ENCODE measurements around the gene PTCSC3. TPM values are rescaled to one million over a fixed set of nuclear protein-coding genes. Genes with fewer than 3 reads are reported as not detected.

Gene PTCSC3
- 1 to 10 TPM in 1 of 2 donors, not detected in 1; 2.9 TPM for total RNA-seq
- polyA plus RNA-seq (ENCODE audit: insufficient read length in 6 of 6): 1 to 10 TPM; 1.5 to 4.6 (median 2.6) TPM
- long read RNA-seq, donor 1, partial matches to known transcripts: 0 of 1 reads
- long read RNA-seq, donor 1, other reads (novel, unspliced or antisense): 0 of 1 reads
- long read RNA-seq, donor 2: 0 reads
- long read RNA-seq, donor 3: 0 reads
- long read RNA-seq, donor 4, partial matches to known transcripts: 0 of 2 reads
- long read RNA-seq, donor 4, other reads (novel, unspliced or antisense): 2 of 2 reads
- long read RNA-seq, donor 5: 0 reads
- long read RNA-seq, donor 6: 0 reads
- long read RNA-seq, donor 7: 0 reads
- long read RNA-seq, donor 8: 0 reads
- long read RNA-seq, donor 9: 0 reads
- long read RNA-seq, donor 10: 0 reads
- long read RNA-seq, donor 11: 0 reads
- long read RNA-seq, donor 12: 0 reads

DNA sequence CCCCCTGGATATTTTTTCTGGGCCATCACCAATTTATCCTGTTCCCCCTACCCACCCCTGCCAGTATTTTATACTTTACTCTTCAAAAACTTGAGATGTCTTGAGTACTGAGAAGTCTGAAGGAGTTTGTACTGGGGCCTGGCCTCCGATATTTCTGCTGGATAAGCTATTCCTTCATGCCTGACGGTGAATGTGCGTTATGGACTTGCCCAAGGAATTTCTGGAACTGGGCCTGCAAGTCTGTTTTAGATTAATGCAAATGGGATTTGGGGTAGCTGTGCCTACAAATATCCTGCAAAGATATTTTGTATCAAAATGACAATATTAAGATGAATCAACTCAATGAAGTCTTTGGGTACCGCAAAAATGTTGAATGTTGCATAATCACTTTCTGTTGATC is at the start of gene PTCSC3:
PTCSC3 (minus strand) TSS at position 199 of the 400 bp plus-strand sequence.
- ATAC-seq: no peak
- no peaks in the 10 kb centered on the region for H3K4me1 ChIP-seq
- H3K27me3 ChIP-seq: no peaks in the 10 kb centered on the region
- no peaks in the 10 kb centered on the region for H3K36me3 ChIP-seq
- no peak for DNase-seq
- intact Hi-C loops (cut with DNase I): no loop called here
- TF ChIP-seq, protein P1, sequence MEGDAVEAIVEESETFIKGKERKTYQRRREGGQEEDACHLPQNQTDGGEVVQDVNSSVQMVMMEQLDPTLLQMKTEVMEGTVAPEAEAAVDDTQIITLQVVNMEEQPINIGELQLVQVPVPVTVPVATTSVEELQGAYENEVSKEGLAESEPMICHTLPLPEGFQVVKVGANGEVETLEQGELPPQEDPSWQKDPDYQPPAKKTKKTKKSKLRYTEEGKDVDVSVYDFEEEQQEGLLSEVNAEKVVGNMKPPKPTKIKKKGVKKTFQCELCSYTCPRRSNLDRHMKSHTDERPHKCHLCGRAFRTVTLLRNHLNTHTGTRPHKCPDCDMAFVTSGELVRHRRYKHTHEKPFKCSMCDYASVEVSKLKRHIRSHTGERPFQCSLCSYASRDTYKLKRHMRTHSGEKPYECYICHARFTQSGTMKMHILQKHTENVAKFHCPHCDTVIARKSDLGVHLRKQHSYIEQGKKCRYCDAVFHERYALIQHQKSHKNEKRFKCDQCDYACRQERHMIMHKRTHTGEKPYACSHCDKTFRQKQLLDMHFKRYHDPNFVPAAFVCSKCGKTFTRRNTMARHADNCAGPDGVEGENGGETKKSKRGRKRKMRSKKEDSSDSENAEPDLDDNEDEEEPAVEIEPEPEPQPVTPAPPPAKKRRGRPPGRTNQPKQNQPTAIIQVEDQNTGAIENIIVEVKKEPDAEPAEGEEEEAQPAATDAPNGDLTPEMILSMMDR (IDR thresholded peaks at IDR 0.05): no peak
- H3K4me3 ChIP-seq: no peak within 1 kb of the TSS
- no peak within 1 kb of the TSS for H3K27ac ChIP-seq
- H3K9me3 ChIP-seq: no peaks in the 10 kb centered on the region

DNA sequence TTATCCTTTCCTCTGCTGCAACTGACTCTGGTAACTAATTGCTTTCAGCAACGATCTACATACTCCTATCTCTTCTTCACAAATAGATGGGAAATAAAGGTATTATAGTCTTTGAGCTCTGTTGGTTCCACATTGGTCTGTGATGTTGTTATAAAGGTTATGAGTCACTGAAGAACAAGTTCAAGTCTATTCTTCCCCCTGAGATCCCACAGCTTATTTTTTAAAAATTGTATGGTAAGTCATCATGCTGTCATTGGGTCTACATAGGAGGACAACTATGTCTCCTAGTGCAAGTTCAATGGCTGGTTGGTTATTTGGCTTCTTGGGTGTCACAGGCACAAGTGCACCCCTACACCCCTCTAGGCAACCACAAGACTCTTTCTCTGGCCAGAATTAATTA is 49.6 kb upstream of the PTCSC3 start:
- H3K4me3 ChIP-seq: no peak overlapping the region
- H3K27me3 ChIP-seq: no peaks in the 10 kb centered on the region
- no peaks in the 10 kb centered on the region for H3K36me3 ChIP-seq
- TF ChIP-seq, protein P1 (IDR thresholded peaks at IDR 0.05): no peak
- ATAC-seq (no peak), DNase-seq (no peak)
- peaks cover 0 to 3% of the 10 kb centered on the region in 2 donors for H3K4me1 ChIP-seq
- intact Hi-C loops (cut with DNase I): no loop called here
- H3K9me3 ChIP-seq: no peaks in the 10 kb centered on the region
- H3K27ac ChIP-seq: peak overlapping the region; percentile 63 to 74

DNA sequence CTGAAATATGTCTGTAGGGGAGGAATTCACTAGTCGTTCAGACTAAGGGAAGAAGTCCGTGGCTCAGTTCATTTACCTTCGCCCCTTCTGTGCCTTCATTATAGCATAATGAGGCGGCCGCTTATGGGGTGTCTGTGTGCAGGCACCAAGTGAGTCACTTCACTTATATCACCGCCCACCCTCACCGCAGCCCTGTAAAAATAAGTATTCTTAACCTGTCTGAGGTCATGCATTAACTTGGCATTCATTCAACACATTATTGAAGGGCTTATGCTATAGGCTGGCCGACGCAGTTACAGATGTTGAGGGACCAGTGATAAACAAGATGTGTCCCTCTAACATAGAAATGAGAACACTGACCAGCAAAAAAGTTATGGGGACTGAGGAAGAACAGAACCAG is 47.7 kb upstream of the PTCSC3 start:
- Histone ChIP-seq H3K27me3 (no peaks in the 10 kb centered on the region), H3K9me3 (no peaks in the 10 kb centered on the region), H3K27ac (peak overlapping the region; percentile 27 to 38), H3K36me3 (no peaks in the 10 kb centered on the region), H3K4me1 (peaks cover 0 to 3% of the 10 kb centered on the region in 2 donors), H3K4me3 (no peak overlapping the region)
- DNase-seq (peak in 1 of 4 donors; percentile 21), ATAC-seq (no peak)
- intact Hi-C loops (cut with DNase I): no loop called here
- TF ChIP-seq, protein P1 (IDR thresholded peaks at IDR 0.05): no peak

DNA sequence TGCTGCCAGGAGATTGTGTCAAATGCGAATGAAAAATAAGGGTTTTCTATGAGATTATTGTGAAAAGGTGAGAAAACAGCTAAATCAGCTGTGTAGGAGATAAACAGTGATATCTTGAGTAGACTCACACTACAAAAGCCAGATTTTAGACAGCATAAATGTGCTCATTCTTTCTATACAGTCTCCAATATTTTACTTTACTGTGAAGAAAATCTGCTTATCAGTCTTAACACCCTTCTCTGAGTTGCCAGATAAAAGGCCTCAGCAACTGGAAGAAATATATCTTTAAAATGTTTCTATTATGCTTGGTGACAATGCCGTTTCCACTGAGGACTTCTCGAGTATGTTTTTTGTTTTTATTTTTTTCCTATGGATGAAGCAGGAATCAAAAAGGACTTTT is 47.0 kb upstream of the PTCSC3 start:
- no peaks in the 10 kb centered on the region for H3K27me3 ChIP-seq
- intact Hi-C loops (cut with DNase I): no loop called here
- H3K36me3 ChIP-seq: no peaks in the 10 kb centered on the region
- peak overlapping the region; percentile 6 to 57 for H3K27ac ChIP-seq
- H3K4me3 ChIP-seq: no peak overlapping the region
- H3K9me3 ChIP-seq: no peaks in the 10 kb centered on the region
- TF ChIP-seq, protein P1 (IDR thresholded peaks at IDR 0.05): no peak
- DNase-seq: no peak
- no peak for ATAC-seq
- peaks cover 0 to 3% of the 10 kb centered on the region in 2 donors for H3K4me1 ChIP-seq

DNA sequence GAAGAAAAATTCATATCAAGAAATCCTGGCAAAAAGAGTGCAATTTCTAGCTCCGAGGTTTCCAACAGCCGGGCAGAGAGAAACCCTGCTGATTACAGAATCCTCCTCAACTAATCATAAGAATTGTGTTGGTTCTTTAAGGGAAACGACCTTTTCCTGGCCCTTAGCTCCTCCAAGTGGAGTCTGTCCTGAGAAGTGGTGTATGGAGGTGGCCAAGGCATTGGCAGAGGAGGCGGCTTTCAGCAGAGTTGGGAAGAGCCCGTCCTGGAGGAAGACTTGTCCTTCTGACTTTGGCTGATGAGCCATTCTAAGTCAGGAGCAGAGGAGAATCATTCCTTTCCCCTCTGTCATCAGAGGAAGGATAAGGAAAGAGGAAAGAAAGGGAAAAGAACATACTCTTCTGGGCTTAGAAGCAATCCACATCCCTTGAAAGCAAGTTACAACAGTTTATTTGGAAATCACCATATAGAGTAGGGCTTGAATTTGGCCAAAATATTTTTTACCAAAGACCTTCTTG is 46.5 kb upstream of the PTCSC3 start:
- Histone ChIP-seq H3K4me3 (no peak overlapping the region), H3K9me3 (no peaks in the 10 kb centered on the region), H3K36me3 (no peaks in the 10 kb centered on the region), H3K27me3 (no peaks in the 10 kb centered on the region), H3K4me1 (no peaks in the 10 kb centered on the region), H3K27ac (peak overlapping the region; percentile 6 to 57)
- TF ChIP-seq, protein P1 (IDR thresholded peaks at IDR 0.05): no peak
- intact Hi-C loops (cut with DNase I): no loop called here
- no peak for DNase-seq
- peak; percentile 42 for ATAC-seq

All from left lung (tissue), 14 donors.